Adipocyte (in vitro differentiated cells): ENCODE results near the gene RBFOX2.

Source experiments
- DNase-seq: peaks from one replicate; pipeline ENCODE4 v3.0.0-alpha.2; 2015; ENCODE audit warnings: low read depth
- H3K27me3 ChIP-seq: replicated peaks from 2 replicates; pipeline ENCODE4 v1.7.0; 2013; ENCODE audit warnings: mild to moderate bottlenecking, low read length, moderate library complexity; ENCODE audit not compliant: control insufficient read depth, insufficient read depth
- H3K36me3 ChIP-seq: 2 replicates; pipeline ENCODE4 v1.7.0; 2013; ENCODE audit warnings: low read length, mild to moderate bottlenecking, moderate library complexity; ENCODE audit not compliant: control insufficient read depth, insufficient read depth, severe bottlenecking
- H3K4me1 ChIP-seq: 2 replicates; pipeline ENCODE4 v1.7.0; 2013; ENCODE audit warnings: mild to moderate bottlenecking, low read length, moderate library complexity; ENCODE audit not compliant: control insufficient read depth, insufficient read depth
- H3K4me3 ChIP-seq: 2 replicates; pipeline ENCODE4 v1.7.0; 2013; ENCODE audit warnings: mild to moderate bottlenecking, low read length, moderate library complexity
- H3K9ac ChIP-seq: 2 replicates; pipeline ENCODE4 v1.7.0; 2013; ENCODE audit warnings: mild to moderate bottlenecking, low read length, moderate library complexity
- H3K9me3 ChIP-seq: 2 replicates; pipeline ENCODE4 v1.7.0; 2013; ENCODE audit warnings: mild to moderate bottlenecking, low read length, moderate library complexity; ENCODE audit not compliant: control insufficient read depth

The RBFOX2 gene

GRCh38 chr22:35838855-35839576 lies 189.6 kb downstream of the RBFOX2 start:
- Histone ChIP-seq H3K27me3 (no peaks in the 10 kb centered on the region), H3K9ac (peak overlapping the region; percentile 91), H3K36me3 (no peaks in the 10 kb centered on the region), H3K4me3 (peak overlapping the region; percentile 87), H3K9me3 (no peaks in the 10 kb centered on the region), H3K4me1 (peaks cover 51% of the 10 kb centered on the region)
- DNase-seq: peak; percentile 90

GRCh38 chr22:35837101-35837727 lies 191.4 kb downstream of the RBFOX2 start:
- H3K9ac ChIP-seq: peak overlapping the region; percentile 90
- peaks cover 61% of the 10 kb centered on the region for H3K4me1 ChIP-seq
- no peaks in the 10 kb centered on the region for H3K36me3 ChIP-seq
- no peaks in the 10 kb centered on the region for H3K27me3 ChIP-seq
- DNase-seq: no peak
- H3K9me3 ChIP-seq: no peaks in the 10 kb centered on the region
- H3K4me3 ChIP-seq: peak overlapping the region; percentile 87

- H3K4me1 ChIP-seq: peaks cover 61% of the 10 kb centered on the region
- H3K27me3 ChIP-seq: no peaks in the 10 kb centered on the region
- H3K9me3 ChIP-seq: no peaks in the 10 kb centered on the region
- peak overlapping the region; percentile 90 for H3K9ac ChIP-seq
- peak overlapping the region; percentile 87 for H3K4me3 ChIP-seq
- H3K36me3 ChIP-seq: no peaks in the 10 kb centered on the region
- peak; percentile 88 for DNase-seq
These were observed 192.5 kb downstream of the RBFOX2 start for GRCh38 chr22:35835998-35836691.

GRCh38 chr22:35835267-35835997 lies 193.2 kb downstream of the RBFOX2 start:
- Histone ChIP-seq H3K9me3 (no peaks in the 10 kb centered on the region), H3K4me3 (peak overlapping the region; percentile 87), H3K36me3 (no peaks in the 10 kb centered on the region), H3K9ac (peak overlapping the region; percentile 90), H3K27me3 (no peaks in the 10 kb centered on the region), H3K4me1 (peaks cover 58% of the 10 kb centered on the region)
- DNase-seq: peak; percentile 86

GRCh38 chr22:35834061-35834460 lies 194.6 kb downstream of the RBFOX2 start:
- peak overlapping the region; percentile 87 for H3K4me3 ChIP-seq
- DNase-seq: no peak
- H3K9ac ChIP-seq: no peak overlapping the region
- no peaks in the 10 kb centered on the region for H3K9me3 ChIP-seq
- no peaks in the 10 kb centered on the region for H3K27me3 ChIP-seq
- H3K4me1 ChIP-seq: peaks cover 53% of the 10 kb centered on the region
- H3K36me3 ChIP-seq: no peaks in the 10 kb centered on the region

GRCh38 chr22:35830305-35830704 lies 198.3 kb downstream of the RBFOX2 start:
- H3K4me3 ChIP-seq: no peak overlapping the region
- no peaks in the 10 kb centered on the region for H3K27me3 ChIP-seq
- peaks cover 23% of the 10 kb centered on the region for H3K4me1 ChIP-seq
- no peak for DNase-seq
- H3K9ac ChIP-seq: no peak overlapping the region
- H3K36me3 ChIP-seq: no peaks in the 10 kb centered on the region
- no peaks in the 10 kb centered on the region for H3K9me3 ChIP-seq

- Histone ChIP-seq H3K27me3 (no peaks in the 10 kb centered on the region), H3K4me1 (no peaks in the 10 kb centered on the region), H3K4me3 (no peak overlapping the region), H3K9ac (no peak overlapping the region), H3K36me3 (no peaks in the 10 kb centered on the region), H3K9me3 (no peaks in the 10 kb centered on the region)
- DNase-seq: no peak
These were observed 204.4 kb downstream of the RBFOX2 start for GRCh38 chr22:35824256-35824655.

GRCh38 chr22:35821654-35822053 lies 207.0 kb downstream of the RBFOX2 start:
- Histone ChIP-seq H3K4me3 (no peak overlapping the region), H3K9ac (no peak overlapping the region), H3K27me3 (no peaks in the 10 kb centered on the region), H3K4me1 (peaks cover 11% of the 10 kb centered on the region), H3K36me3 (no peaks in the 10 kb centered on the region), H3K9me3 (no peaks in the 10 kb centered on the region)
- no peak for DNase-seq

GRCh38 chr22:35819421-35819820 lies 209.2 kb downstream of the RBFOX2 start:
- Histone ChIP-seq H3K4me3 (no peak overlapping the region), H3K9ac (no peak overlapping the region), H3K4me1 (peaks cover 17% of the 10 kb centered on the region), H3K36me3 (no peaks in the 10 kb centered on the region), H3K27me3 (no peaks in the 10 kb centered on the region), H3K9me3 (no peaks in the 10 kb centered on the region)
- DNase-seq: no peak

- Histone ChIP-seq H3K4me1 (peaks cover 17% of the 10 kb centered on the region), H3K9ac (no peak overlapping the region), H3K9me3 (no peaks in the 10 kb centered on the region), H3K27me3 (no peaks in the 10 kb centered on the region), H3K4me3 (no peak overlapping the region), H3K36me3 (no peaks in the 10 kb centered on the region)
- DNase-seq: no peak
These were observed 209.7 kb downstream of the RBFOX2 start for GRCh38 chr22:35818897-35819296.

- Histone ChIP-seq H3K27me3 (no peaks in the 10 kb centered on the region), H3K4me3 (no peak overlapping the region), H3K9ac (no peak overlapping the region), H3K4me1 (peaks cover 9% of the 10 kb centered on the region), H3K36me3 (peaks cover 29% of the 10 kb centered on the region), H3K9me3 (peaks cover 15% of the 10 kb centered on the region)
- no peak for DNase-seq
These were observed 216.0 kb downstream of the RBFOX2 start for GRCh38 chr22:35812600-35812999.
